ENCODE results near the gene SLC35C1. TPM values are rescaled to one million over a fixed set of nuclear protein-coding genes. Genes with fewer than 3 reads are reported as not detected.
"Not testable (repeated sequence)": the region's sequence is repeated elsewhere in the genome, so short reads cannot be mapped to it uniquely, and the experiment has no call there.

Gene SLC35C1
- total and polyA plus RNA-seq, 9 of the 15 experiments (the other 6 are each of a cell fraction or from before 2014, with no cell fraction given): 0.65 to 13.1 (median 2.4) TPM

DNA sequence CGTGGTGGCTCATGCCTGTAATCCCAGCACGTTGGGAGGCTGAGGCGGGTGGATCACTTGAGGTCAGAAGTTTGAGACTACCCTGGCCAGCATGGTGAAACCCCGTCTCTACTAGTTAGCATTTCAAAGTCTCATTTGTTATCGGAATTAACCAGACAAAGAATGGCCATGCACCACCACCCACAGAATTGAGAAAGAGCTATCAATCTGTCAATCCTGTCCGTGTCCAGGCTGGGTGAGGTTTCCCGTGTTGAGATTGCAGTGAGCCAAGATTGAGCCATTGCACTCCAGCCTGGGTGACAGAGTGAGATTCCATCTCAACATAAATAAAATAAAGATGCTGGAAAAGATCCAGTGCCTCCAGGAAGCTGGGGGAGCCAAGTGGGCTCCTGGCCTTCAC lies 21.5 kb downstream of the SLC35C1 start (continued):
- TF ChIP-seq TEAD4 (IDR thresholded peaks at IDR 0.05; ENCODE audit: low read length): peak; percentile 95
- TF ChIP-seq TEAD4 (CRISPR knock-in tag; IDR thresholded peaks at IDR 0.05; ENCODE audit: borderline replicate concordance); MYC (CRISPR knock-in tag; IDR thresholded peaks at IDR 0.05; ENCODE audit: borderline replicate concordance, low read depth): not testable (repeated sequence)
- TF ChIP-seq NCOR1 (IDR thresholded peaks at IDR 0.05): peak; percentile 96
- TF ChIP-seq, protein P1, sequence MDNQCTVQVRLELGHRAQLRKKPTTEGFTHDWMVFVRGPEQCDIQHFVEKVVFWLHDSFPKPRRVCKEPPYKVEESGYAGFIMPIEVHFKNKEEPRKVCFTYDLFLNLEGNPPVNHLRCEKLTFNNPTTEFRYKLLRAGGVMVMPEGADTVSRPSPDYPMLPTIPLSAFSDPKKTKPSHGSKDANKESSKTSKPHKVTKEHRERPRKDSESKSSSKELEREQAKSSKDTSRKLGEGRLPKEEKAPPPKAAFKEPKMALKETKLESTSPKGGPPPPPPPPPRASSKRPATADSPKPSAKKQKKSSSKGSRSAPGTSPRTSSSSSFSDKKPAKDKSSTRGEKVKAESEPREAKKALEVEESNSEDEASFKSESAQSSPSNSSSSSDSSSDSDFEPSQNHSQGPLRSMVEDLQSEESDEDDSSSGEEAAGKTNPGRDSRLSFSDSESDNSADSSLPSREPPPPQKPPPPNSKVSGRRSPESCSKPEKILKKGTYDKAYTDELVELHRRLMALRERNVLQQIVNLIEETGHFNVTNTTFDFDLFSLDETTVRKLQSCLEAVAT (IDR thresholded peaks at IDR 0.05): peak in 1 of 2 experiments; percentile 93; a peak in 2 of 4 replicates
- 0 out of 2 replicates have a peak, but pooled peaks have one; percentile 32 for TF ChIP-seq GABPA (tag; conservative IDR thresholded peaks at IDR 0.05; ENCODE audit: low read depth)
- TF ChIP-seq, protein P2, sequence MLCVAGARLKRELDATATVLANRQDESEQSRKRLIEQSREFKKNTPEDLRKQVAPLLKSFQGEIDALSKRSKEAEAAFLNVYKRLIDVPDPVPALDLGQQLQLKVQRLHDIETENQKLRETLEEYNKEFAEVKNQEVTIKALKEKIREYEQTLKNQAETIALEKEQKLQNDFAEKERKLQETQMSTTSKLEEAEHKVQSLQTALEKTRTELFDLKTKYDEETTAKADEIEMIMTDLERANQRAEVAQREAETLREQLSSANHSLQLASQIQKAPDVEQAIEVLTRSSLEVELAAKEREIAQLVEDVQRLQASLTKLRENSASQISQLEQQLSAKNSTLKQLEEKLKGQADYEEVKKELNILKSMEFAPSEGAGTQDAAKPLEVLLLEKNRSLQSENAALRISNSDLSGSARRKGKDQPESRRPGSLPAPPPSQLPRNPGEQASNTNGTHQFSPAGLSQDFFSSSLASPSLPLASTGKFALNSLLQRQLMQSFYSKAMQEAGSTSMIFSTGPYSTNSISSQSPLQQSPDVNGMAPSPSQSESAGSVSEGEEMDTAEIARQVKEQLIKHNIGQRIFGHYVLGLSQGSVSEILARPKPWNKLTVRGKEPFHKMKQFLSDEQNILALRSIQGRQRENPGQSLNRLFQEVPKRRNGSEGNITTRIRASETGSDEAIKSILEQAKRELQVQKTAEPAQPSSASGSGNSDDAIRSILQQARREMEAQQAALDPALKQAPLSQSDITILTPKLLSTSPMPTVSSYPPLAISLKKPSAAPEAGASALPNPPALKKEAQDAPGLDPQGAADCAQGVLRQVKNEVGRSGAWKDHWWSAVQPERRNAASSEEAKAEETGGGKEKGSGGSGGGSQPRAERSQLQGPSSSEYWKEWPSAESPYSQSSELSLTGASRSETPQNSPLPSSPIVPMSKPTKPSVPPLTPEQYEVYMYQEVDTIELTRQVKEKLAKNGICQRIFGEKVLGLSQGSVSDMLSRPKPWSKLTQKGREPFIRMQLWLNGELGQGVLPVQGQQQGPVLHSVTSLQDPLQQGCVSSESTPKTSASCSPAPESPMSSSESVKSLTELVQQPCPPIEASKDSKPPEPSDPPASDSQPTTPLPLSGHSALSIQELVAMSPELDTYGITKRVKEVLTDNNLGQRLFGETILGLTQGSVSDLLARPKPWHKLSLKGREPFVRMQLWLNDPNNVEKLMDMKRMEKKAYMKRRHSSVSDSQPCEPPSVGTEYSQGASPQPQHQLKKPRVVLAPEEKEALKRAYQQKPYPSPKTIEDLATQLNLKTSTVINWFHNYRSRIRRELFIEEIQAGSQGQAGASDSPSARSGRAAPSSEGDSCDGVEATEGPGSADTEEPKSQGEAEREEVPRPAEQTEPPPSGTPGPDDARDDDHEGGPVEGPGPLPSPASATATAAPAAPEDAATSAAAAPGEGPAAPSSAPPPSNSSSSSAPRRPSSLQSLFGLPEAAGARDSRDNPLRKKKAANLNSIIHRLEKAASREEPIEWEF (CRISPR knock-in tag; IDR thresholded peaks at IDR 0.05): peak; percentile 45; the same call in 1 of the 2 replicates
- peak; percentile 80; the same call in 1 of the 2 replicates for TF ChIP-seq ZNF583 (CRISPR knock-in tag; IDR thresholded peaks at IDR 0.05)
- 0 out of 2 replicates have a peak, but pooled peaks have one; percentile 43 for TF ChIP-seq MEF2A (IDR thresholded peaks at IDR 0.05; ENCODE audit: control insufficient read depth, low read depth, low read length)
- peak; percentile 85 for TF ChIP-seq RNF2 (IDR thresholded peaks at IDR 0.05)
- TF ChIP-seq SOX6 (IDR thresholded peaks at IDR 0.05): peak; percentile 97
- 0 out of 2 replicates have a peak, but pooled peaks have one; percentile 51 for TF ChIP-seq SP1 (CRISPR knock-in tag; IDR thresholded peaks at IDR 0.05)
- peak; percentile 87 for TF ChIP-seq SMARCC2 (IDR thresholded peaks at IDR 0.05; ENCODE audit: low read depth)
- peak; percentile 95 for TF ChIP-seq BHLHE40 (IDR thresholded peaks at IDR 0.05; ENCODE audit: low read length)
- TF ChIP-seq MYC (IDR thresholded peaks at IDR 0.05; ENCODE audit: low read depth, low read length): peak; percentile 65

Measured in K562 (cell line).